IPS DF 4.7 (cell line): ENCODE results near the gene CDX1.

Source experiments
- DNase-seq: peaks from one replicate; pipeline ENCODE4 v3.0.0-alpha.2; 2013; ENCODE audit warnings: low spot score; ENCODE audit errors: extremely low read depth

The CDX1 gene

GRCh38 chr5:150166650-150167511, at the start of gene CDX1:
Gene CDX1, plus strand, starts transcription at chr5:150166778. Its CDS starts 99 bp downstream, at chr5:150166877.
- DNase-seq: no peak

- no peak for DNase-seq
These were observed 48.5 kb upstream of the CDX1 start for GRCh38 chr5:150117945-150118560.

GRCh38 chr5:150118561-150119229, 47.9 kb upstream of the CDX1 start:
- no peak for DNase-seq

- no peak for DNase-seq
These were observed 47.0 kb upstream of the CDX1 start for GRCh38 chr5:150119421-150120061.

- DNase-seq: no peak
These were observed 46.5 kb upstream of the CDX1 start for GRCh38 chr5:150120062-150120441.

GRCh38 chr5:150120617-150121447, 45.7 kb upstream of the CDX1 start:
- DNase-seq: no peak

- no peak for DNase-seq
These were observed 45.0 kb upstream of the CDX1 start for GRCh38 chr5:150121448-150122157.

GRCh38 chr5:150122158-150122510, 44.4 kb upstream of the CDX1 start:
- no peak for DNase-seq

- DNase-seq: no peak
These were observed 43.8 kb upstream of the CDX1 start for GRCh38 chr5:150122536-150123481.

- DNase-seq: no peak
These were observed 43.0 kb upstream of the CDX1 start for GRCh38 chr5:150123542-150123941.

GRCh38 chr5:150124111-150124557, 42.4 kb upstream of the CDX1 start:
- DNase-seq: no peak

- DNase-seq: no peak
These were observed 42.0 kb upstream of the CDX1 start for GRCh38 chr5:150124596-150124995.

GRCh38 chr5:150125334-150125733, 41.2 kb upstream of the CDX1 start:
- DNase-seq: no peak

- no peak for DNase-seq
These were observed 40.2 kb upstream of the CDX1 start for GRCh38 chr5:150126199-150126920.

GRCh38 chr5:150126921-150127265, 39.7 kb upstream of the CDX1 start:
- no peak for DNase-seq

- DNase-seq: no peak
These were observed 37.1 kb upstream of the CDX1 start for GRCh38 chr5:150129454-150129812.

GRCh38 chr5:150129813-150130492, 36.6 kb upstream of the CDX1 start:
- no peak for DNase-seq

- DNase-seq: peak; percentile 72
These were observed 36.1 kb upstream of the CDX1 start for GRCh38 chr5:150130493-150130922.
